Measurements from ENCODE around the gene APPL2. TPM values are rescaled to one million over a fixed set of nuclear protein-coding genes. Genes with fewer than 3 reads are reported as not detected.

APPL2 gene
- total RNA-seq, 4 donors from 2014 or later, result 48.6 to 97.9 (median 79.5) TPM

GRCh38 chr12:105204916-105205315 is 31.1 kb downstream of the APPL2 start:
- H3K27ac ChIP-seq, result no peak overlapping the region
- no peak for DNase-seq (ENCODE audit: low spot score in 2 of 2)
- no peaks in the 10 kb centered on the region for H3K9me3 ChIP-seq
- H3K27me3 ChIP-seq, result no peaks in the 10 kb centered on the region
- no peak overlapping the region for H3K4me3 ChIP-seq
- H3K36me3 ChIP-seq, result peaks cover 0 to 100% (median 14%) of the 10 kb centered on the region in 3 donors
- no peak for TF ChIP-seq EP300 (IDR thresholded peaks at IDR 0.05)
- no peak for TF ChIP-seq CTCF (IDR thresholded peaks at IDR 0.05)
- TF ChIP-seq POLR2A (IDR thresholded peaks at IDR 0.05), result no peak
- WGBS, 2 donors, result 72% methylated on average over 5 to 6 of the region's 6 CpGs
- H3K4me1 ChIP-seq, result peaks cover 0 to 3% (median 0%) of the 10 kb centered on the region in 4 donors

GRCh38 chr12:105204127-105204526 is 31.8 kb downstream of the APPL2 start:
- Histone ChIP-seq H3K27me3 (no peaks in the 10 kb centered on the region), H3K27ac (no peak overlapping the region), H3K36me3 (peaks cover 0 to 98% (median 14%) of the 10 kb centered on the region in 3 donors), H3K9me3 (no peaks in the 10 kb centered on the region), H3K4me1 (peaks cover 0 to 3% (median 0%) of the 10 kb centered on the region in 4 donors), H3K4me3 (no peak overlapping the region)
- no peak for DNase-seq (ENCODE audit: low spot score in 2 of 2)
- no peak for TF ChIP-seq CTCF (IDR thresholded peaks at IDR 0.05)
- no peak for TF ChIP-seq POLR2A (IDR thresholded peaks at IDR 0.05)
- no peak for TF ChIP-seq EP300 (IDR thresholded peaks at IDR 0.05)
- 92 to 93% methylated on average over 8 of the region's 8 CpGs for WGBS, 2 donors

GRCh38 chr12:105202202-105202601 is 33.8 kb downstream of the APPL2 start:
- Histone ChIP-seq H3K4me3 (no peak overlapping the region), H3K4me1 (peaks cover 0 to 3% (median 0%) of the 10 kb centered on the region in 4 donors), H3K27me3 (no peaks in the 10 kb centered on the region), H3K36me3 (peaks cover 0 to 98% (median 21%) of the 10 kb centered on the region in 3 donors), H3K9me3 (no peaks in the 10 kb centered on the region), H3K27ac (no peak overlapping the region)
- DNase-seq (ENCODE audit: low spot score in 2 of 2), result no peak
- 89 to 91% methylated on average over 6 of the region's 6 CpGs for WGBS, 2 donors
- TF ChIP-seq POLR2A (IDR thresholded peaks at IDR 0.05) (no peak), CTCF (IDR thresholded peaks at IDR 0.05) (no peak), EP300 (IDR thresholded peaks at IDR 0.05) (no peak)

GRCh38 chr12:105201299-105201698 is 34.7 kb downstream of the APPL2 start:
- Histone ChIP-seq H3K27me3 (no peaks in the 10 kb centered on the region), H3K4me1 (peaks cover 0 to 3% (median 0%) of the 10 kb centered on the region in 4 donors), H3K9me3 (no peaks in the 10 kb centered on the region), H3K27ac (no peak overlapping the region), H3K36me3 (peaks cover 0 to 98% (median 18%) of the 10 kb centered on the region in 3 donors), H3K4me3 (no peak overlapping the region)
- no peak for DNase-seq (ENCODE audit: low spot score in 2 of 2)
- no peak for TF ChIP-seq POLR2A (IDR thresholded peaks at IDR 0.05)
- no peak for TF ChIP-seq CTCF (IDR thresholded peaks at IDR 0.05)
- TF ChIP-seq EP300 (IDR thresholded peaks at IDR 0.05), result no peak
- 81 to 90% methylated on average over 7 of the region's 7 CpGs for WGBS, 2 donors

- Histone ChIP-seq H3K4me1 (peaks cover 0 to 3% (median 0%) of the 10 kb centered on the region in 4 donors), H3K36me3 (peaks cover 0 to 98% (median 16%) of the 10 kb centered on the region in 3 donors), H3K9me3 (no peaks in the 10 kb centered on the region), H3K4me3 (no peak overlapping the region), H3K27me3 (no peaks in the 10 kb centered on the region), H3K27ac (no peak overlapping the region)
- WGBS, 2 donors, result 94 to 98% methylated on average over 3 to 4 of the region's 4 CpGs
- no peak for DNase-seq (ENCODE audit: low spot score in 2 of 2)
- TF ChIP-seq EP300 (IDR thresholded peaks at IDR 0.05) (no peak), CTCF (IDR thresholded peaks at IDR 0.05) (no peak), POLR2A (IDR thresholded peaks at IDR 0.05) (no peak)
These were observed 35.6 kb downstream of the APPL2 start for GRCh38 chr12:105200385-105200784.

Data from tibial nerve (tissue), 4 donors.